ENCODE data around the gene GDF11. TPM values are rescaled to one million over a fixed set of nuclear protein-coding genes. Genes with fewer than 3 reads are reported as not detected.

GDF11 gene
- total and polyA plus RNA-seq, 2 of the 4 experiments (the other 2 are of a cell fraction): 2.7 to 12.9 TPM

GRCh38 chr12:55746174-55746912, 3.4 kb downstream of the GDF11 start:
- Histone ChIP-seq H3K9me3 (ENCODE audit: control insufficient read depth, insufficient read depth, low read length) (no peaks in the 10 kb centered on the region), H3K23ac (ENCODE audit: low read depth, low read length) (no peak overlapping the region), H4K5ac (ENCODE audit: low read depth, low read length) (no peak overlapping the region), H3K4me1 (ENCODE audit: control insufficient read depth, insufficient read depth, low read length) (peaks cover 15% of the 10 kb centered on the region), H3K27me3 (ENCODE audit: control insufficient read depth, insufficient read depth, low read length) (no peaks in the 10 kb centered on the region), H3K9me1 (ENCODE audit: insufficient read depth, low read length) (peaks cover 10% of the 10 kb centered on the region; the same call in 1 of the 2 replicates), H4K20me1 (ENCODE audit: insufficient read depth, low read length) (peaks cover 7% of the 10 kb centered on the region), H3K36me3 (ENCODE audit: control insufficient read depth, insufficient read depth, low read length) (peaks cover 18% of the 10 kb centered on the region), H3K4ac (ENCODE audit: low read depth, low read length) (no peak overlapping the region), H2AFZ (replicated peaks; ENCODE audit: low read length, poor library complexity) (no peak overlapping the region), H3K9ac (ENCODE audit: low read depth, low read length) (peak overlapping the region; percentile 23), H3K14ac (replicated peaks; ENCODE audit: low read depth, low read length) (no peak overlapping the region), H4K91ac (ENCODE audit: insufficient read depth, low read depth, low read length) (no peak overlapping the region), H2AK5ac (ENCODE audit: low read depth, low read length) (no peak overlapping the region), H2BK20ac (ENCODE audit: low read depth, low read length) (no peak overlapping the region), H3K79me1 (ENCODE audit: low read depth in 1 of 2, low read length in 2 of 2) (peaks cover 2 to 32% of the 10 kb centered on the region in 2 experiments; a peak in 2 of 4 replicates), H2BK120ac (ENCODE audit: low read depth, low read length) (no peak overlapping the region), H3K4me2 (ENCODE audit: low read depth, low read length) (peak overlapping the region; percentile 50), H2AK9ac (replicated peaks; ENCODE audit: low read depth, low read length, poor library complexity) (no peak overlapping the region), H3K56ac (ENCODE audit: extremely low read depth, insufficient read depth, low read length) (no peak overlapping the region), H4K8ac (ENCODE audit: low read depth in 2 of 2, low read length in 2 of 2) (no peak overlapping the region), H3K18ac (ENCODE audit: low read depth, low read length) (no peak overlapping the region), H2BK5ac (ENCODE audit: low read depth, low read length, poor library complexity, severe bottlenecking) (no peak overlapping the region), H3K4me3 (ENCODE audit: insufficient read depth, low read depth, low read length) (no peak overlapping the region), H2BK15ac (ENCODE audit: low read depth, low read length) (no peak overlapping the region), H3K27ac (ENCODE audit: insufficient read depth, low read length) (no peak overlapping the region)
- ChIA-PET POLR2A (ENCODE audit: unreplicated experiment) (no interaction called here), CTCF (no interaction called here)
- TF ChIP-seq CEBPB (IDR thresholded peaks at IDR 0.05; ENCODE audit: low read depth, low read length) (peak; percentile 64; the same call in 1 of the 2 replicates), NFE2L2 (IDR thresholded peaks at IDR 0.05; ENCODE audit: low read depth, low read length) (no peak)
- ATAC-seq (ENCODE audit: low read depth): no peak
- BruUV-seq (replicated peaks): no TSS peak
- intact Hi-C loops (cut with micrococcal nuclease) (no loop called here), dilution Hi-C loops (cut with HindIII; ENCODE audit: low sequenced_read_pairs, unreplicated experiment) (no loop called here), in situ Hi-C loops (cut with MboI; ENCODE audit: low sequenced_read_pairs) (no loop called here)
- WGBS, 2 experiments (ENCODE audit: extremely low coverage in 2 of 2, insufficient read length in 1 of 2): 21% methylated on average over 2 of the region's 3 CpGs; no CpG with 5 or more reads in 1 of the 2 experiments
- DNase-seq: no peak

Data from IMR-90 (cell line).